Middle frontal gyrus (tissue), 1 donor: Measurements from ENCODE around the gene AFF3.
"Not testable (repeated sequence)": the region's sequence is repeated elsewhere in the genome, so short reads cannot be mapped to it uniquely, and the experiment has no call there.

Source experiments
- DNase-seq: peaks from one replicate; pipeline ENCODE4 v3.0.0-alpha.2; 2015; ENCODE audit warnings: low spot score; ENCODE audit errors: extremely low spot score

Gene AFF3, protein sequence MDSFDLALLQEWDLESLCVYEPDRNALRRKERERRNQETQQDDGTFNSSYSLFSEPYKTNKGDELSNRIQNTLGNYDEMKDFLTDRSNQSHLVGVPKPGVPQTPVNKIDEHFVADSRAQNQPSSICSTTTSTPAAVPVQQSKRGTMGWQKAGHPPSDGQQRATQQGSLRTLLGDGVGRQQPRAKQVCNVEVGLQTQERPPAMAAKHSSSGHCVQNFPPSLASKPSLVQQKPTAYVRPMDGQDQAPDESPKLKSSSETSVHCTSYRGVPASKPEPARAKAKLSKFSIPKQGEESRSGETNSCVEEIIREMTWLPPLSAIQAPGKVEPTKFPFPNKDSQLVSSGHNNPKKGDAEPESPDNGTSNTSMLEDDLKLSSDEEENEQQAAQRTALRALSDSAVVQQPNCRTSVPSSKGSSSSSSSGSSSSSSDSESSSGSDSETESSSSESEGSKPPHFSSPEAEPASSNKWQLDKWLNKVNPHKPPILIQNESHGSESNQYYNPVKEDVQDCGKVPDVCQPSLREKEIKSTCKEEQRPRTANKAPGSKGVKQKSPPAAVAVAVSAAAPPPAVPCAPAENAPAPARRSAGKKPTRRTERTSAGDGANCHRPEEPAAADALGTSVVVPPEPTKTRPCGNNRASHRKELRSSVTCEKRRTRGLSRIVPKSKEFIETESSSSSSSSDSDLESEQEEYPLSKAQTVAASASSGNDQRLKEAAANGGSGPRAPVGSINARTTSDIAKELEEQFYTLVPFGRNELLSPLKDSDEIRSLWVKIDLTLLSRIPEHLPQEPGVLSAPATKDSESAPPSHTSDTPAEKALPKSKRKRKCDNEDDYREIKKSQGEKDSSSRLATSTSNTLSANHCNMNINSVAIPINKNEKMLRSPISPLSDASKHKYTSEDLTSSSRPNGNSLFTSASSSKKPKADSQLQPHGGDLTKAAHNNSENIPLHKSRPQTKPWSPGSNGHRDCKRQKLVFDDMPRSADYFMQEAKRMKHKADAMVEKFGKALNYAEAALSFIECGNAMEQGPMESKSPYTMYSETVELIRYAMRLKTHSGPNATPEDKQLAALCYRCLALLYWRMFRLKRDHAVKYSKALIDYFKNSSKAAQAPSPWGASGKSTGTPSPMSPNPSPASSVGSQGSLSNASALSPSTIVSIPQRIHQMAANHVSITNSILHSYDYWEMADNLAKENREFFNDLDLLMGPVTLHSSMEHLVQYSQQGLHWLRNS (N-terminal part only)

DNA sequence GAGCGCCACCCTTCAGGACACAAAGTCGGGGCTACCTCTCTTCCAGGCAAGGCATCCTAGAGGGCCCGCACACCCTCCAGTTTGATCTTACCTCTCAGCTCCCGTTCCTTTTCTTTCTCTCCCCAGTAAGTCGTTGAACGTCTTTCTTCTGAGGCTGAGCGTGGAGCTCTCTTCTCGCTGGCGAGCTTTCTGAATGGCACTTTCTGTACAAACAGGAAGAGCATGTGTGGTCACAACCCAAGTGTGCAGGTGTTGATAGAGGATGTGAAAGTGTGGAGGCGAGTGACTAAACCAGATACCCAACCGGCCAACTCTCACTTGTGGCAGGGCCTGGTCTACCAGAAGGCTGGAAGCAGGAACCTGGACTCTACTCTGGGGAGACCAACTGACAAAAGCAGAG, at the start of gene AFF3:
AFF3 (minus strand) TSS at position 198 of the 400 bp plus-strand sequence. CDS start 38,136 bp downstream, outside the sequence.
- no peak for DNase-seq

DNA sequence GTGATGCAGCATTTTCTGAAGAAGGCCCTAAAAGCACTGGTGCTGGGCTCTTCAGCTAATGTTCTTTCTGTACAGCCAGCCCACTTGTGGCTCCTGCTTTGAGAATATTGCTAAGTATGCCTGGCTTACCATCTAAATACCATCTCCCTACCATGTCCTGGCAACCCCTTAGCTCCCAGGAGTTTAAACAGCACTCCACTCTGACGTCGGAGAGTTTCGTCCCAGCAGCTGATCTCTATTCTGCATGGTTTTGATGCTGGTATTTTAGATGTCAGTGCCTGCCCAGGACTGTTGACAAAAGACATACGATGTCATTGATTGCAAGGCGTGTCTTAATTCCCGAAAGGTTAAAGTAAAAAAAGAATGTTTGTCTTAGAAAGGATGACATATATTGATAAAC, 47.0 kb upstream of the AFF3 start:
- DNase-seq, result no peak

DNA sequence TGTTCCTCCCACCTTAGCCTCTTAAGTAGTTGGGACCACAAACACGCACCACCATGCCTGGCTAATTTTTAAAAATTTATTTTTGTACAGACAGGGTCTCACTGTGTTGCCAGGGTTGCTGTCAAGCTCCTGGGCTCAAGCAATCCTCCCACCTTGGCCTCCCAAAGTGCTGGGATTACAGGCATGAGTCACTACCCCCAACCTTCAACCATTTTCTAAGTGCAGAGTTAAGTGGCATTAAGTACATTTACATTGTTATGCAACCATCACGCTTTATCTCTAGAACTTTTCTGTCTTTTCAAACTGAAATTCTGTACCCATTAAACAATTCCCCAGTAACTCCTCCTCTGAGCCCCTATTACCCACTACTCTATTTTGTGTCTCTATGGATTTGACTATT, 45.9 kb upstream of the AFF3 start:
- DNase-seq, result no peak

DNA sequence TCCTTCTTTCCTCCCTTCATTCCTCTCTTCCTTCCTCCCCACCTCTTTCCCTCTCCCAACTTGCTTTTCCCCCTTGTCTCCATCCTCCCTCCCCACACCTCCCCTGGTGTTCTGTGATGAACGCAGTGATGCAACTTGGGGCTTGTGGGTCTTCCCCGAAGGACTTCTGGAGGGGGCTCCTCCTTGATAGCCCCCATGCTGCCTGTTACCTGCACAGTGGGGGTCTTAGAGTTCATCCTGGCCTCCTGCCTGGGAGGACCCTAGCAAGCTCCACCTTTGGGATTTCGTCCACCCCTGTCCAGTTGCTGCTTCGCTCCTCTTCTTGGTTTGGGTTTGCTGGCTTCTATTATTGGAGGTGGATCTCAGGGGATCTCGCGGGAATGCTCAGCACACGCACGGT, 43.7 kb upstream of the AFF3 start:
- DNase-seq, result no peak

DNA sequence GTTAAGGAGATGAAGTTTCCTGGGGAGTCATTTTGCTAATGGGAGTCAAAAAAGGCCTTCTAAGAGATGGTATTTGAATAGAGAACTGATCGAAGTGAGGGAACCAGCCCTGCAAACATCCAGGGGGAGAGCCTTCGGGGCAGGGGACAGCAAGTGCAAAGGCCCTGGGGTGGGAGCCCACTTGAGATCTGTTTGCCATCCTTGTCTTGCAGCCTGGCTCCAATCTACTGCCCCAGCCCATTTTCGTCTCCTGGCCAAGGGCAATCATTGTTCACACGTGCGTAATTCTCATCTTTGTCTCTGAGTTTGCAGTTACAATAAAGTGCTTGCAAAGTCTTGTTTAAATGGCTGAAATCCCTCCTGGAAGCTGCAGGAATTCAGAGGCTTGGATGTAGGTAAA, 43.1 kb upstream of the AFF3 start:
- DNase-seq, result no peak

DNA sequence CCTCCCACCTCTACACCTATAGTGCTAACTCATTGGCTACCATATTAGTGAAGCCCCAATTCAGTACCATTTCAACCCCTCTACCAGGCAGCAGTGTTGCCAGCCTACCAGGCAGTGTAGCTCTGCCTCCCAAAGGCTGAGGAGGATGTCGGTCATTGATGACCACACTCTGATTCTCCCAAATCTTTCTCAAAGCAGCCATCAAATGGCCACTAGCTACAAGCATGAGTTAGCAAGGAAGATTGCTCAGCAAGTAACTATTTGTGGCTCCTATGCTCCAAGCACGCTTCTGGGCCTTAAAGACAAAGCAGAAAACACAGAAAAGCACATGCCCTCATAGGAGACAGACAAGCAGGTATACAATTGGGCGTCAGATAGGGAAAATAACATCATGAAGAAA, 42.7 kb upstream of the AFF3 start:
- DNase-seq, result no peak

DNA sequence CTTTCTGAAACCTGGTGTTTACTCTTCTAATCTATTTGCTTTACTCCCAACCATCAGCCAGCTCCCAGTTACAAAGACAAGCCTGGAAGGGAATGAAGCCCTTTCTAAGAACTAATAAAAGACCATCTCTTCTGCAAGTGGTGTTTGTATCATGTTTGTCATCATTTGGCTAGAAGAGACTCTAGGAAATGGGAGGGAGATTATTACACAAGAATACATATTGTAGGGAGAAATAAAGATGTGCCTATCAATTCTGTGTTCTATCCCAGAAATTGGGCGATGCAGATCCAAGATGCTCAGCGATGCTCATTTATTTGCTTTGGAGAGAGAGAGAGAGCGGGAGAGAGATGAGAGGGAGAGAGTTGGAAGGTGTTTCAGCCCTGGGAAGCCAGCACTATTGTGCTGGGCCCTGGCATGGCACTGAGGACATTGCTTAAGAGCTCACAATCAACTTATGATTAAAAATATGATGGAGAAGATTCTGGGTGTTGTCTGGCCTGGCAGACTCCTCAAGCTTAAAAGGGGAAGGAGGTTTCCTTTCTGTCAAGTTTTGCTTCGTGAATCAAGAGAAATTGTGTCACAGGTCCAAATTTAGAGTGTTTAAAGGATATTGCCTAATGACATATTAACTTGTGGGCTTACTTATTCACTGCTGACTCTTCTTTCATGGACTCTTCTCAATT, 41.8 kb upstream of the AFF3 start:
- DNase-seq, result no peak

DNA sequence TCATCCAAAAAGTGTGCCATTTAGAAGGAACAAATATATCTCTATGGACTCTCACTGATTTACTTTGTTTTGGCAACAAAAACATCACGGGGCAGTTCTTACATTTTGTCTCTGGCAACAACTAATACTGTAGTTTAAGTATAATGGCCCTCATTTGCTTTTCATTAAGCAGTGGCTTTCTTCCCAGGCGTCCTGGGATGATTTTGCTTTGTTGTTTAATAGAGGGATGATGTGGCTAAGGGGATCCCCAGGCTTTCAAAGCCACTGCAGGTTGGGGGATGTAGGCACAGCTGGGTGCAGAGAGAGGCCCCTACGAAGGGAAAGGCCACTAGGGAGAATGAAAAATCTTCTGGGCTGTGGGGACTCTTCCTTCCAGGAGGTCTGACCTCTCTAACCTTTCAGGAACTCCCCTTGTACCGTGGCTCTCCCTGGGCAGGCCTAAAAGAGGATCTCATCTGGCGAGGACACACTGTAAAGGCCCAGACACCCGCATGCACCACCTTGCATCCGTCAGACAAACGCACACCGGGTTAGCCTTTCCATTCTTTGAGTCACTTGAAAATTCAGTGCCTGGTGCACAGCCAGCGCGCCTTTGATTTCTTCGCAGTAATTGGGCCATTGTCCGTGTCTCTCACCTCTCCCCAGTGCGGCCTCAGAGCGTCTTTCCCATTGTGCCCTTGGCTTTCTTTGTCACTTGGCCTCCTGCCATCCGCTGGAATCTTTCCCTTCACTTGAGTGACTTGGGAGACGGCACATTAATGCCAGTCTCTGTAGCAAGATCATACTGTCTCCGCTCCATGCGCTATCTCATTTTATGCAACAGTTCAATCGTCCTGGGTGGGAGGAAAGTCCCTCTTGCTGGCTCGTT, 40.3 kb upstream of the AFF3 start:
- DNase-seq, result no peak

DNA sequence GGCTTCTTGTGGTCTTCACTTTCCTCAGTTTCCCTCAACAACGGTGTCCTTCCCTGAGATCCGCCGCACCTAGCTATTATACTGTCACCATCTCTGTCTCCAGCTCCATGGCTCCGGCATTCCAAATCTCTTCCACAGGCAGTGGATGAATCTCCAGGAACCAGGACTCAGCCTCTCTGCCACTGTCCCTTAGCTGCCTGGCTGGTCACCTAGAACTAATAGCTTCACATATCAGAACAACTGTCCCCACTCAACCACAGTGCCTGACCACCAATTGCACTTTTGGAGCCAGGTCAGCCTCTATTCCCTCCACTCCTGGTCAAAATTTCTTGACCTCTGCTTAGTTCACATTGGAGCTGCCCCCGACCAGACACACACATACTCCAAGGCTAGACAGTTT, 38.1 kb upstream of the AFF3 start:
- DNase-seq, result no peak

DNA sequence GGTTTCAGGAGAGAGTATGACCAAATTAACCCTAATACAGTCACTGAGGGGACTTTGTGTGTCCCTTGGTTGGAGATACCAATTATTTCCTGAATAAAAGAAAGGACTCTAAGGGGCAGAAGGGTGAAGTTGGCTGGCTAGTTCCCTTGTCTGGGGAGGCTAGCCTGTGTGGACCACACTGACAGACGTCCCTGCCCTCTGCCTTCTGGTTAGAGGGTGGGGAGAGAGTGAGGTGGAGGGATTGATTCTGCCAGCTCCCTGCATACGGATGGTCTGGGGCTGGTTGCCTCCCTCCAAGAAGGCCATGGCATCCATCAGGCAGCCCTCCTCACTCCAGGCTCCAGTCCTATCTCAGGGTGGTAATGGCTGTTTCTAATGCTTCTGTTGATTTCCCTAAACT, 37.4 kb upstream of the AFF3 start:
- no peak for DNase-seq

DNA sequence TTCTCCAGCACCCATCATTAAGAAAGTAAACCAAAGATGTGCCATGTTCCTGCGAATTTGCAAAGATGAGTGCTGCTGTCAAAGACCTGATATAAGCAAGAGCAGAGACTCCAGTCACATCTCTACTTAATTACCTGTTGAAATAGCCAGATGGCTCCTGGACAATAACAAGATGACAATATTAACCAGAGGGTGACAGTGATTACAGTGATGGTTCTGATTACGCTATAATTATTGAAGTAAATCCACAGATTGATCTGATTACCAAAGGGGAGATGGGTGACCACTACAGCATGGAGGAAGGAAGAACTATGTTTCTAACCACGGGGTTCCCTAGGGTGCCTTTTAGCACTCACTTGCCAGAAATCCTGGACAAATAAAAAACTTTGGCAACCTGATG, 36.5 kb upstream of the AFF3 start:
- no peak for DNase-seq

DNA sequence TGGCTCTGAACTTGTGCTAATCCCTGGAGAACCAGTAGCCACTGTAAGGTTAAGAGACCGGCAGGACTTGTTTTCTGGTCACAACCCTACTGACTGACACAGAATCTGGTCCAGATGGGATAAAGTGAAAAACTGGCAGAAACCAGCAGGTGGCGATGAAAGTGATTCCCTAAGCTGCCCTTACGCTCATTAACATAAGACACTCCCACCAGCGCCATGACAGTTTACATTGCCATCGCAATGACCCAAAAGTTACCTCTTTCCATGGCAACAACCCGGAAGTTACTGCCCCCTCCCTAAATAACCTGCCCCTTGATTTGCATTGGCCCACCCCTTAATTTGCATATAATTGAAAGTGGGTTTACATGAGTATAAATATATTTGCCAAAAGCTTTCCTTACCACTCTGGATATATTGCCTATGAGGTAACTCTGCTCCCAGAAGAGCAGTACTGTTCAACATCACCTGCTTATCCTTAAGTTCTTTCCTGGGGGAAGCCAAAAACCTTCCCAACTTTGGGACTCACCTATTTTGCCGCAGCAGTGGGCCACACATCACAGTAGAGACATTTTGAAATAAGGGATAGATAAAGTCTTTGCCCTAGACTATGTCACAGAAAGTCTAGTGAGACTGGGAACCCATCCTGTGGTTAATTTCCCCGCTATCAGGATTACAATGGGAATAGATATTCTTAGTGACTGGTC, 35.8 kb upstream of the AFF3 start:
- no peak for DNase-seq

DNA sequence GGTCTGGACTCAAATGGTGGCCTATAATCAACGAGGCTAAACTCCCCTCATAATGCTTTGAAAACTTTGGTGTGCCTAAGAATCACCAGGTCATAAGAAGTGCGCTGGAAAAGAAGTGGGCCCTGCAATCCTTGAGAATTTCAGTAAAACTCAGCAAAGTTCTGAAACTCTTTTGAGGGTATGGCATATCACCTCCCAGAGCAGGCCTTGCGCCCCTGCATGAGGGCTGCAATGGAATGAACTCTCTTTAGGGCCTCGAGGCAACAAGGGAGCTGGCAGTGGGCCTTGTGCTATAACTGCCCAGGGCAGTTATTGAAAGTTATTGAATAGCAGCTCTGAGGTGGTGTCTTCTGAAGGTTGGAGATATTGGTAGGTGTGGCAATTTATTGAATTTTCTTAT, 34.5 kb upstream of the AFF3 start:
- no peak for DNase-seq

DNA sequence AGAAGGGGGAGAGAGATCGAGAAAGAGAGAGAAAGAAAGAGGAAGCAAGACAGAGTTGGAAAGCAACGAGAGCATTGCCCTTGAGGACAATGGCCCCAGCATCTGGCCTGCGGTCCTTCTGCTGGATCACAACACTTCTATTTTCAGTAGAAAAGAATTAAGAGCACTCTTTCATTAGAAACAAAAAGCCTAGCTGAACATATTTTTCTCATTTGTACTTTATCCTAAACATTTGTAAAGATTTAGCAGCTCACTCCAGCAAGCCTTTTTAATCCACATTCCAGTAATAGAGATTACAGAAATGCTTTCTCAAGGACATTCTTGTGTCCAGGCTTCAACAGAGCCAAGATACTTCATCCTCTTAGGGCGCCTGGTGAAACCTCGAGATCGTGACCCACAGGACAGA, 31.6 kb upstream of the AFF3 start:
- DNase-seq, result no peak

DNA sequence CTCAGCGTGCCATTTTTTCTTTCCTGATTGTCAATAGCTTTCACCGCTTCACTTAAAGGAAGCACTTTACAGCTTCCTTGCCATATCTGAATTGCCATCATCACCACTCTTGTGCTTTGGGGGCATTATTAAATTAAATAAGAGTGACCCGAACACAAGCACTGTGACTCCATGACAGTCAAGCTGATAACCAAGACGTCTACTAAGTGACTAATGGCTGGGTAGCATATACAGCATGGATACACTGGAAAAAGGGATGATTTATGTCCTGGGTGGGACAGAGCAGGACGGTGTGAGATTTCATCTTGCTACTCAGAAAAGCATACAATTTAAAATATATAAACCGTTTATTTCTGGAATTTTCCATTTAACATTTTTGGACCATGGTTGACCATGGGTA, 24.3 kb upstream of the AFF3 start:
- DNase-seq, result no peak

DNA sequence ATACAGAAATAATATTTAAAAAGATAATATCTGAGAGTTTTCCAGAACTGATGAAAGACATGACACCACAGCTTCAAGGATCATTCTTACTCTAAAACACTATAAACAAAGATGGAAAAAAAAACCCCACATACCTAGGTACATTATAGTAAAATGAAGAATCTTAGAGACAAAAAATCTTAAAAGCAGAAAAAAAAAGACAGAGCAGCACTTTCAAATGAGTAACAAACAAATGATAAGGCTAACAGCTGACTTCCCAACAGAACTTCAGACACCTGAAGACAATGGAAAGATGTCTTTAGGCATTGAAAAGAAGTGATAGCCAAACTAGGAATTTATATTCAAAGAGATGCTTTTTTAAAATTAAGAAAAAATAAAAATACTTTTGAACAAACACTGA, 21.2 kb upstream of the AFF3 start:
- DNase-seq, result no peak

DNA sequence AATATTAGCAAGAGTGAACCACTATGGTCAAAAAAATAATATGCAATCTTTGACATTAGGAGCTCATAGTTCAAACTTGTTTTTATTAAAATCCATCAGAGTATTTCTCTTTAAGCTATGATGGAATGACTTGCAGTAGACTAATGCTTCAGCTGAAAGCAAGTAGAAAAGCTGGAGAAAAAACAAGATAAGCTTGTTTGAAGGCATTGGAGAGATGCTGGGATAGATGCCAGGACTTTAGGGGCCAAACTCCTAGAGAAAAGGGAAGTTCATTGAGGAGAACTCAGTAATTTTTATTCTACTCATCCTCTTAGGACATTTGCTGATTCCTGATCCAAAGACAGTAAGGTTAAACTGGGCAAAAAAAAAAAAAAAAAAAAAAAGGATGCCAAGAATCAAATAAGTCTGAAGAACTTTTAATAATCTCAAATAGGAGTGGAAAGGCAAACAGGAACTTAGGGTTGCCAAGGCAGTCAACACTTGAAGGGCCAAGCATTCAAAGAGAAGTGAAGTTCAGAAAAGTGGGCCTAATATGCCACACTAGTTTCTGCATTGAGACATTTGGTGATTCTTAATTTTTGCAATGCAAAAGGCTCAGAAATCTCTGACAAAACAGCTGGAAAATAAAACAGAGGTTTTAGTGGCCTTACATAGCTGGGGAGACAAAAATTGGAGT, 19.7 kb upstream of the AFF3 start:
- no peak for DNase-seq

DNA sequence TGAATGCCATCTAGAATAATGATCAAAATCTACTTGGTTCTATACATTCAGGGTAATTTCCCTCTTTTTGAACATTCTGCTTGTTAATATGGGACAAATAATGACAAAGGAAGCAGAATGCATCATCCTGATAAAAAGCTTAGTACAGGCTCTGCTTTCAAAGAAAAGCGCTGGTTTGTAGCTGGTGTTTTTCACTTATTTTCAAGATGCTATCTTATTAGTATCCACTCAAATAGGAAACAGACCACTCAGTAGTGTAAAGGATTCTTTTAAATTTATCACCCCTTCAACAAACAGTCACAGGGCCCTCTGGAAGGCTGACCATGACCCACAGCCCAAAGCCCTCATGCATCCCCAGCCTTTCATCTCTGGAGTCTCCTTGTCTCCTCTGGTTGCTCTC, 18.0 kb upstream of the AFF3 start:
- DNase-seq, result no peak

DNA sequence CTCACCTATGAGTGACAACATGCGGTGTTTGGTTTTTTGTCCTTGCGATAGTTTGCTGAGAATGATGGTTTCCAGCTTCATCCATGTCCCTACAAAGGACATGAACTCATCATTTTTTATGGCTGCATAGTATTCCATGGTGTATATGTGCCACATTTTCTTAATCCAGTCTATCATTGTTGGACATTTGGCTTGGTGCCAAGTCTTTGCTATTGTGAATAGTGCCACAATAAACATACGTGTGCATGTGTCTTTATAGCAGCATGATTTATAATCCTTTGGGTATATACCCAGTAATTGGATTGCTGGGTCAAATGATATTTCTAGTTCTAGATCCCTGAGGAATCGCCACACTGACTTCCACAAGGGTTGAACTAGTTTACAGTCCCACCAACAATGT, 9.4 kb upstream of the AFF3 start:
- DNase-seq, result not testable (repeated sequence)
